Right lobe of liver (tissue), 6 donors: Measurements from ENCODE around the gene WDR35. TPM values are rescaled to one million over a fixed set of nuclear protein-coding genes. Genes with fewer than 3 reads are reported as not detected.

Source experiments
- ATAC-seq, 4 donors: fragments of 200-7000 bp; cut with Tn5 transposase; one replicate each; pipeline ENCODE4 v1.9.1; 2020; ENCODE audit warnings: mild to moderate bottlenecking in 4 of 4, moderate library complexity in 4 of 4
- DNase-seq, 3 donors: peaks; one replicate each; pipeline ENCODE4 v3.0.0-alpha.2; 2020
- H3K27ac ChIP-seq, 3 donors: fragments of 200-600 bp; one replicate each; pipeline ENCODE4 v1.8.0; 2022
- H3K27me3 ChIP-seq, 2 donors: fragments of 200-600 bp; one replicate each; pipeline ENCODE4 v1.8.0; 2022
- H3K36me3 ChIP-seq, 4 donors: fragments of 200-600 bp; sonication (generic) in 1 of 4; one replicate each; pipeline versions ENCODE4 v1.5.1 to v1.8.0; 2017 to 2022; ENCODE audit warnings: control low read depth in 1 of 4
- H3K4me1 ChIP-seq, 4 donors: fragments of 200-600 bp; sonication (generic) in 1 of 4; one replicate each; pipeline versions ENCODE4 v1.5.1 to v1.8.0; 2017 to 2022; ENCODE audit warnings: control low read depth in 1 of 4
- H3K4me3 ChIP-seq, 3 donors: fragments of 200-600 bp; one replicate each; pipeline ENCODE4 v1.8.0; 2022
- H3K9me3 ChIP-seq, 4 donors: fragments of 200-600 bp; sonication (generic) in 1 of 4; one replicate each; pipeline versions ENCODE4 v1.5.1 to v1.8.0; 2017 to 2022; ENCODE audit warnings: control low read depth in 1 of 4
- POLR2A ChIP-seq: fragments of 450-650 bp; IDR thresholded peaks from one replicate; pipeline ENCODE4 v1.6.1; 2017; ENCODE audit warnings: antibody characterized with exemption, mild to moderate bottlenecking
- WGBS: methylation state at CpG from one replicate; pipeline ENCODE4 v1.1.6; 2018; ENCODE audit warnings: low coverage, low lambda C conversion rate; ENCODE audit not compliant: insufficient coverage; ENCODE audit errors: missing lambda C conversion rate; 5-methylcytosine and 5-hydroxymethylcytosine counted together
- intact Hi-C, 2 donors: fragments of 100-400 bp; cut with DNase I; formaldehyde crosslinking; loops; one replicate each; pipeline versions ENCODE4 v1.11.2 to v1.14.1; 2022
- total RNA-seq, 6 experiments: library from RNA; depleted of rRNA in 2 of 6; stranded (reverse); fragments of >200 nt in 2 of 6; fragmentation: NEBNext Ultra II Directional in 3 of 6; extraction: Animal tissue kit (Norgen Biotek cat#: 25700) in 3 of 6; gene quantifications; one replicate each; pipeline versions ENCODE4 v1.1.0 to v1.2.4, GENCODE V29; 2016 to 2023
- TF ChIP-seq, protein P1 (sequence below), 4 donors: fragments of 200-600 bp in 3 of 4; fragments of 450-650 bp in 1 of 4; IDR thresholded peaks; one replicate each; pipeline versions ENCODE4 v1.5.1 to v1.8.0; 2016 to 2022; ENCODE audit warnings: antibody characterized with exemption in 4 of 4, mild to moderate bottlenecking in 2 of 4
- donor health status: DM: no; HTN: yes; CAD: no.
- donor health status: DM: no; HTN: no; CAD: no.
- donor health status: DM: no; HTN: no; CAD: no.
- donor health status: DM: no; HTN: yes; CAD: no.
- donor health status: DM: no; HTN: yes; CAD: no.

The WDR35 gene
- total RNA-seq, 6 experiments from 2014 or later, result 1.2 to 3.3 (median 2.5) TPM

DNA sequence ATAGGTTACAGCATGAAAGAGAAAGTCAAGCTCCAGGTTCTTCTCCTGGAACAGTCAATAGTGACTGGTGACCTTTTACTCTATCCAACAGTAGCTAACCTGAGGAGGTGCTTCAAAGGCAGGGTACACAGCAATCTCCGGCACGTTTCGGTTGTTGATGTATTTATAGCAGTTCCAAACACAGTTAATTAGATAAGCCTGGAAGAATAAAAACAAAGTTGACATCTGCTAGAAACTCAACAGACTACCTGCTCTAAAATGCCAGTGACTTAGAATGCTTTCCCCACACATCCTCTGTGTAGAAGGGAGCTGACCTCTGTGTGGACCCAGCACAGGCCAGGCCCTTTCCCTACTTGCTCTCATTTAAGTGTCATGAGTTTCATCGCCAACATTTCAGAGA lies 44.3 kb upstream of the WDR35 start:
- no peak for ATAC-seq
- no peak for TF ChIP-seq POLR2A
- TF ChIP-seq, protein P1, sequence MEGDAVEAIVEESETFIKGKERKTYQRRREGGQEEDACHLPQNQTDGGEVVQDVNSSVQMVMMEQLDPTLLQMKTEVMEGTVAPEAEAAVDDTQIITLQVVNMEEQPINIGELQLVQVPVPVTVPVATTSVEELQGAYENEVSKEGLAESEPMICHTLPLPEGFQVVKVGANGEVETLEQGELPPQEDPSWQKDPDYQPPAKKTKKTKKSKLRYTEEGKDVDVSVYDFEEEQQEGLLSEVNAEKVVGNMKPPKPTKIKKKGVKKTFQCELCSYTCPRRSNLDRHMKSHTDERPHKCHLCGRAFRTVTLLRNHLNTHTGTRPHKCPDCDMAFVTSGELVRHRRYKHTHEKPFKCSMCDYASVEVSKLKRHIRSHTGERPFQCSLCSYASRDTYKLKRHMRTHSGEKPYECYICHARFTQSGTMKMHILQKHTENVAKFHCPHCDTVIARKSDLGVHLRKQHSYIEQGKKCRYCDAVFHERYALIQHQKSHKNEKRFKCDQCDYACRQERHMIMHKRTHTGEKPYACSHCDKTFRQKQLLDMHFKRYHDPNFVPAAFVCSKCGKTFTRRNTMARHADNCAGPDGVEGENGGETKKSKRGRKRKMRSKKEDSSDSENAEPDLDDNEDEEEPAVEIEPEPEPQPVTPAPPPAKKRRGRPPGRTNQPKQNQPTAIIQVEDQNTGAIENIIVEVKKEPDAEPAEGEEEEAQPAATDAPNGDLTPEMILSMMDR (IDR thresholded peaks at IDR 0.05), result no peak
- Histone ChIP-seq H3K36me3 (peaks cover 0 to 89% (median 42%) of the 10 kb centered on the region in 4 donors), H3K27ac (no peak overlapping the region), H3K4me3 (no peak overlapping the region), H3K4me1 (no peaks in the 10 kb centered on the region), H3K9me3 (no peaks in the 10 kb centered on the region), H3K27me3 (no peaks in the 10 kb centered on the region)
- 80% methylated on average over 1 of the region's 4 CpGs for WGBS
- DNase-seq, result no peak
- intact Hi-C loops, result no loop called here

DNA sequence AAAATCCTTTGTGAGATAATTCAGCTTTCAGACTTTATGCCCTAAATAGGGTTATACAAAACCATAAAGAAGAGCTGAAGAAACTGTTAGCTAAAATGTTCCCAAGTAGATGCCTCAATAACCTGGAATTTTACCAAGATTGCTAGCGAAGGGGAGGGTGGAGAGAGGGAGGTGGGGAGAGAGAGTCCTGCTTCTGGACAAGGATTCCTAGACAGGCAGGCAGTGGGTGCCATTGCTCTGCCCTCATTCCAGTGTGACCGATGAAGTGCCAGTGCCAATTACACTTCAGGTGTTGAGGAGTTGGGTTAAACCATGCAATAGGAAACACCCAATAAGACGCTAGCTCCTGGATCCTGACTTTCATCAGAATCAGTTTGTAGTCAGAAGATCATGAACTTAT lies 43.4 kb upstream of the WDR35 start:
- Histone ChIP-seq H3K9me3 (no peaks in the 10 kb centered on the region), H3K27ac (no peak overlapping the region), H3K4me1 (no peaks in the 10 kb centered on the region), H3K4me3 (no peak overlapping the region), H3K36me3 (peaks cover 0 to 86% (median 37%) of the 10 kb centered on the region in 4 donors), H3K27me3 (no peaks in the 10 kb centered on the region)
- TF ChIP-seq POLR2A, result no peak
- TF ChIP-seq, protein P1 (IDR thresholded peaks at IDR 0.05), result no peak
- intact Hi-C loops, result no loop called here
- WGBS, result 83% methylated on average over 2 of the region's 3 CpGs
- ATAC-seq, result no peak
- DNase-seq, result no peak

DNA sequence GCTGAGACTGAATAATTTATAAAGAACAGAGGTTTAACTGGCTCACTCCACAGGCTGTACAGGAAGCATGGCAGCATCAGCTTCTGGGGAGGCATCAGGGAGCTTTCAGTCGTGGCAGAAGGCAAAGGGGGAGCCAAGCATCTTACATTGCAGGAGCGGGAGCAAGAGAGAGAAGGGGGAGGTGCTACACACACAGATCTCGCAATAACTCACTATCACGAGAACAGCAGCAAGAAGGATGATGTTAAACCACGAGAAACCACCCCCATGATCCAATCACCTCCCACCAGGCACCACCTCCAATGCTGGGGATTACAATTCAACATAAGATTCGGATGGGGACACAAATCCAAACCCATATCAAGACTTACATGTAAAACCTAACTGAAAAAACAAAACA lies 40.3 kb upstream of the WDR35 start:
- ATAC-seq (no peak), DNase-seq (no peak)
- WGBS, result 83% methylated on average over 2 of the region's 6 CpGs
- intact Hi-C loops, result no loop called here
- no peaks in the 10 kb centered on the region for H3K9me3 ChIP-seq
- no peaks in the 10 kb centered on the region for H3K27me3 ChIP-seq
- H3K36me3 ChIP-seq, result peaks cover 0 to 56% (median 22%) of the 10 kb centered on the region in 4 donors
- TF ChIP-seq, protein P1 (IDR thresholded peaks at IDR 0.05), result no peak
- TF ChIP-seq POLR2A, result no peak
- no peak overlapping the region for H3K4me3 ChIP-seq
- no peak overlapping the region for H3K27ac ChIP-seq
- H3K4me1 ChIP-seq, result no peaks in the 10 kb centered on the region

DNA sequence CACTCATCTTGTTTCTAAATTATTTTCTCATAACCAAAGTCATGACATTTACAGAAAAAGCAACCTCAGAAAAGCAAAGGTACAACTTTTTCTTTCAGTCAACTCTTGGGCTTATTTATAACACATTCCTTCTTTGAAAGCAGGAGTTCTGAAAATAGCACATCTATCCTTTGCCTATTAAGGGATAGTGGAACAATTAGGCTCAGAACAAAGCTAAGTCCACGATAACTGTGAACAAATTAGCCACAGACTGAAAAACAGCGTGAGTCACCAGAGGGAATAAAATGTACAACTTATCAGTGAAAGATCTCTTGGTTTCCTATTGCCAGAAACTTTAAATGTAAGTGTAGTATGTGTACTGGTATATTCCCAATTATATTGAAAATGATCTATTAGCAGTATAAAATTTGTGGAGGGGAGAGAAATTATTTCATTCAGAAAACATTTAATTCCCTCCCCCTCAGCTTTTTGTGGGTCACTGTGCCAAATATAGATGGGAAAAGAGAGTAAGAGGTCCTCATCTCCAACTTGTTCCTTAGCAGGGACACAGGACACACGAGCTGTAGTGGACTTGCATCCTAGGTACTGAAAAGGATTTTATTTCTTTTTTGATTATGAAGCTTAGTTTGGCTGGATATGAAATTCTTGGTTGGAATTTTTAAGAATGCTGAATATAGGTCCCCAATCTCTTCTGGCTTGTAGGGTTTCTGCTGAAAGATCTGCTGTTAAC lies 38.0 kb upstream of the WDR35 start:
- peaks cover 0 to 32% (median 8%) of the 10 kb centered on the region in 4 donors for H3K36me3 ChIP-seq
- intact Hi-C loops, result no loop called here
- WGBS, result 88% methylated on average over 3 of the region's 3 CpGs
- ATAC-seq (no peak), DNase-seq (no peak)
- H3K9me3 ChIP-seq, result no peaks in the 10 kb centered on the region
- H3K4me3 ChIP-seq, result no peak overlapping the region
- no peaks in the 10 kb centered on the region for H3K27me3 ChIP-seq
- H3K4me1 ChIP-seq, result no peaks in the 10 kb centered on the region
- H3K27ac ChIP-seq, result no peak overlapping the region
- no peak for TF ChIP-seq POLR2A
- TF ChIP-seq, protein P1 (IDR thresholded peaks at IDR 0.05), result no peak
